ENCODE results near the gene OR4D6. TPM values are rescaled to one million over a fixed set of nuclear protein-coding genes. Genes with fewer than 3 reads are reported as not detected.

The OR4D6 gene
- total RNA-seq, result not detected in 2 replicates

- no peak for TF ChIP-seq CTCF (conservative IDR thresholded peaks at IDR 0.05; ENCODE audit: low read depth, low read length)
These were observed at the start of gene OR4D6 for GRCh38 chr11:59456661-59457060. TSS of gene OR4D6 (plus strand) at chr11:59456961. CDS start at chr11:59456961, 0 bp downstream.

GRCh38 chr11:59413646-59414045 lies 43.1 kb upstream of the OR4D6 start:
- H3K4me3 ChIP-seq (ENCODE audit: low read depth, low read length), result no peak overlapping the region
- no peak for TF ChIP-seq CTCF (conservative IDR thresholded peaks at IDR 0.05; ENCODE audit: low read depth, low read length)
- no peak for DNase-seq (ENCODE audit: low read depth)

More at GRCh38 chr11:59456661-59457060, at the start of gene OR4D6:
- no peak within 1 kb of the TSS for H3K4me3 ChIP-seq (ENCODE audit: low read depth, low read length)
- DNase-seq (ENCODE audit: low read depth), result no peak

- DNase-seq (ENCODE audit: low read depth), result no peak
- TF ChIP-seq CTCF (conservative IDR thresholded peaks at IDR 0.05; ENCODE audit: low read depth, low read length), result no peak
- no peak overlapping the region for H3K4me3 ChIP-seq (ENCODE audit: low read depth, low read length)
These were observed 41.6 kb upstream of the OR4D6 start for GRCh38 chr11:59415111-59415510.

DNA sequence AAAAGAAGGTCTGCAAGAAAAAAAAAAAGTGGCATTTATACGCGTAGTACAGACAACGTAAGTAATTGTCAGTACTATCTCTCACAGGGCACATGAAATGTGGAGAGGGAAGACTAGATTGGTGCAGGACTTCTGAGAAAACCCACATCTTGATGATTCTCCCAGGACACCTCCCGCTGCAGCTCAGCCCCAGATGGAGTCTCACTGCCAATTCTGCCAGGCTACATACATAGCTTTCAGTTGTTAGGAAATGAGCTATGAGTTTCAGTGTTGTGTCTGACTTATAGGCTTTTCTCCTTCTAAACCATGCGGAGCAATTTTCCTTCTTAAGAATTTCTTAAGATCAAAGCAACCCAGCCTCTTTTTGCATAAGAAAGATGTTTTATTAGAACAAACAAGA lies 40.1 kb upstream of the OR4D6 start:
- no peak for TF ChIP-seq CTCF (conservative IDR thresholded peaks at IDR 0.05; ENCODE audit: low read depth, low read length)
- DNase-seq (ENCODE audit: low read depth), result no peak
- no peak overlapping the region for H3K4me3 ChIP-seq (ENCODE audit: low read depth, low read length)

DNA sequence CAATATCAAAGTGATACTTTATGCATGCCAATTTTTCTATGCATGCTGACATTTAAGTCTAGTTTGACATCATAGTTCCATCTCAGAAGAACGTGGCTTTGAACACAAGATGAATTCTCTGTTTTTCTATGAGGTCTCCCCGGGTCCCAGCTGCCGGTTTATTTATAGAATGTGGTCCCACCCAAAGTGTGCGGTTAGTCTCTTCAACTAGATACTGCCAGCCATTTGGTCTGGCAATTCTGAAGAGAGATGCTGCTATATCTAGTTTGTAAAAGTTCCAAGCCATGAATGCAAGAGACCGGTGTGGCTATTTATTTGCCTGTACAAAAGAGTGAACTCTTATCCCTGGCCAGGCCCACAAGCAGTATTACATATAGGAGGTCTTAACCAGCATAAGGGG lies 39.7 kb upstream of the OR4D6 start:
- TF ChIP-seq CTCF (conservative IDR thresholded peaks at IDR 0.05; ENCODE audit: low read depth, low read length), result no peak
- DNase-seq (ENCODE audit: low read depth), result no peak

DNA sequence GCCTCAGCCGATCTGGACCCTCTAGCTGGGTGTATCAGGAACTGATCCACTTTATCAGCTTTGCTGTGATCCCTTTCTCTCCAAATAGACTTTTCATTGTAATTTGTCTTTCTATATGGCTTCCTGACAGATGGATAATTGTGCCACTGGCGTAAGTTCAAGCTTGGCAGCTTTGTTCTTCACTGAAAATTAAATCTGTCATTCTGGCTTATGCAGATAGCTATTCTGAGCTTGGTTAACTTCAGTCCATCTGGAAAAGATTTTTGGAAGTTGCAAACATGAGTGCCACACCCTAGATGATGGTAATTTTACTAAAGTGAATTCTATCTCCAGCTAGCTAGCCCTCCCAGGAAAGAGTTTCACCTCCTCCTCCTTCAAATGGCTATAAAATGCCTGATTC lies 38.6 kb upstream of the OR4D6 start:
- DNase-seq (ENCODE audit: low read depth), result no peak
- no peak for TF ChIP-seq CTCF (conservative IDR thresholded peaks at IDR 0.05; ENCODE audit: low read depth, low read length)
- no peak overlapping the region for H3K4me3 ChIP-seq (ENCODE audit: low read depth, low read length)

More for the DNA sequence above, 39.7 kb upstream of the OR4D6 start:
- no peak overlapping the region for H3K4me3 ChIP-seq (ENCODE audit: low read depth, low read length)

DNA sequence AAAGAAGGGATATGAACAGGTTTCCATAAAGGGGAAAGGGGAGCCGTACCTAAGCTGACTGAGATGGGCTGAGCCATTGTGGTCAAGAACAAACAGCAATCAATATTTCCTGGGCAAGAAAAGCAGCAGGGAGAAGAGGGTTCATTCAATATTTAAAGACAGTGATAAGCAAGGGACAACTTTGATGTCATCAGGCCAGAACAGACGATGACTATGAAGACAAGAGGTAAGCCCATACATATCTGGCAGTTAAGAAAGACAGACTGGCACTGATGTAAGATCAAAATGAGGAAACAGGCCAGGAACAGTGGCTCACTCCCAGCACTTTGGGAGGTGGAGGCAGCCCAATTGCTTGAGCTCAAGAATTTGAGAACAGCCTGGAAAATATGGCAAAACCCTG lies 32.9 kb upstream of the OR4D6 start:
- no peak overlapping the region for H3K4me3 ChIP-seq (ENCODE audit: low read depth, low read length)
- no peak for TF ChIP-seq CTCF (conservative IDR thresholded peaks at IDR 0.05; ENCODE audit: low read depth, low read length)
- DNase-seq (ENCODE audit: low read depth), result no peak

All from epithelial cell of proximal tubule (primary cell).